ENCODE results near the gene SIGLEC10. TPM values are rescaled to one million over a fixed set of nuclear protein-coding genes. Genes with fewer than 3 reads are reported as not detected.

The SIGLEC10 gene
- total RNA-seq, 1 donor from 2014 or later = not detected

DNA sequence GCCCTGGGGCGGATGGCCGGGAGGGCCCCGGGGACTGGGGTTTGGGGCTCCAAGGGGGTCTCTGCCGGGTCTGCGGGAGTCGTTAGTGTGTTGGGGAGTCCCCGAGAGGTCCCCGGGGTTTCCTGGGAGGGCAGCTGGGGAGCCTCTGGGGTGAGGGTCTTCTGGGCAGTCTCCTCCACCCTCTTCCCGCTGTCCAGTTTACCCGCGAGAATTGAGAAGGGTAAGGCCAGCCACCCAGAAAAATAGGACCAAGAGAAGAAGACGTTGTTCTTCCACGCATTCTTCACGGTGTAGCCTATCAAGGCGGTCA lies 50.2 kb downstream of the SIGLEC10 start:
- Histone ChIP-seq H4K20me1 (ENCODE audit: insufficient read depth, low read length) (no peaks in the 10 kb centered on the region), H3K9me3 (ENCODE audit: insufficient read depth, low read depth, low read length) (no peaks in the 10 kb centered on the region), H2AFZ (ENCODE audit: low read depth, low read length) (peak overlapping the region; percentile 92), H3K27ac (ENCODE audit: low read depth, low read length) (peak overlapping the region; percentile 69), H3K9ac (ENCODE audit: low read length) (peak overlapping the region; percentile 92), H3K36me3 (ENCODE audit: insufficient read depth, low read length) (no peaks in the 10 kb centered on the region), H3K4me2 (ENCODE audit: low read length) (peak overlapping the region; percentile 98), H3K79me2 (ENCODE audit: insufficient read depth, low read length) (peaks cover 20% of the 10 kb centered on the region), H3K4me3 (ENCODE audit: insufficient read depth, low read depth, low read length) (peak overlapping the region; percentile 73), H3K27me3 (ENCODE audit: insufficient read depth, low read length) (no peaks in the 10 kb centered on the region), H3K4me1 (ENCODE audit: insufficient read depth, low read length) (peaks cover 30% of the 10 kb centered on the region)
- DNase-seq (ENCODE audit: low read depth) (no peak), FAIRE-seq (no peak)
- H3K27me3 Mint-ChIP-seq (ENCODE audit: low read depth, unreplicated experiment) = no peaks in the 10 kb centered on the region
- TF ChIP-seq, protein P1, sequence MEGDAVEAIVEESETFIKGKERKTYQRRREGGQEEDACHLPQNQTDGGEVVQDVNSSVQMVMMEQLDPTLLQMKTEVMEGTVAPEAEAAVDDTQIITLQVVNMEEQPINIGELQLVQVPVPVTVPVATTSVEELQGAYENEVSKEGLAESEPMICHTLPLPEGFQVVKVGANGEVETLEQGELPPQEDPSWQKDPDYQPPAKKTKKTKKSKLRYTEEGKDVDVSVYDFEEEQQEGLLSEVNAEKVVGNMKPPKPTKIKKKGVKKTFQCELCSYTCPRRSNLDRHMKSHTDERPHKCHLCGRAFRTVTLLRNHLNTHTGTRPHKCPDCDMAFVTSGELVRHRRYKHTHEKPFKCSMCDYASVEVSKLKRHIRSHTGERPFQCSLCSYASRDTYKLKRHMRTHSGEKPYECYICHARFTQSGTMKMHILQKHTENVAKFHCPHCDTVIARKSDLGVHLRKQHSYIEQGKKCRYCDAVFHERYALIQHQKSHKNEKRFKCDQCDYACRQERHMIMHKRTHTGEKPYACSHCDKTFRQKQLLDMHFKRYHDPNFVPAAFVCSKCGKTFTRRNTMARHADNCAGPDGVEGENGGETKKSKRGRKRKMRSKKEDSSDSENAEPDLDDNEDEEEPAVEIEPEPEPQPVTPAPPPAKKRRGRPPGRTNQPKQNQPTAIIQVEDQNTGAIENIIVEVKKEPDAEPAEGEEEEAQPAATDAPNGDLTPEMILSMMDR (IDR thresholded peaks at IDR 0.05; ENCODE audit: insufficient read depth, low read depth, low read length) = no peak
- TF ChIP-seq EZH2 (IDR thresholded peaks at IDR 0.05; ENCODE audit: insufficient read depth, low read length) = no peak
- peak overlapping the region; percentile 85 for H3K27ac Mint-ChIP-seq (ENCODE audit: unreplicated experiment)
- peak overlapping the region; percentile 91 for H3K4me3 Mint-ChIP-seq (ENCODE audit: unreplicated experiment)
- peaks cover 2% of the 10 kb centered on the region for H3K36me3 Mint-ChIP-seq (ENCODE audit: low read depth, unreplicated experiment)
- peaks cover 2% of the 10 kb centered on the region for H3K9me3 Mint-ChIP-seq (ENCODE audit: unreplicated experiment)
- H3K4me1 Mint-ChIP-seq (ENCODE audit: low read depth, unreplicated experiment) = peaks cover 18% of the 10 kb centered on the region

DNA sequence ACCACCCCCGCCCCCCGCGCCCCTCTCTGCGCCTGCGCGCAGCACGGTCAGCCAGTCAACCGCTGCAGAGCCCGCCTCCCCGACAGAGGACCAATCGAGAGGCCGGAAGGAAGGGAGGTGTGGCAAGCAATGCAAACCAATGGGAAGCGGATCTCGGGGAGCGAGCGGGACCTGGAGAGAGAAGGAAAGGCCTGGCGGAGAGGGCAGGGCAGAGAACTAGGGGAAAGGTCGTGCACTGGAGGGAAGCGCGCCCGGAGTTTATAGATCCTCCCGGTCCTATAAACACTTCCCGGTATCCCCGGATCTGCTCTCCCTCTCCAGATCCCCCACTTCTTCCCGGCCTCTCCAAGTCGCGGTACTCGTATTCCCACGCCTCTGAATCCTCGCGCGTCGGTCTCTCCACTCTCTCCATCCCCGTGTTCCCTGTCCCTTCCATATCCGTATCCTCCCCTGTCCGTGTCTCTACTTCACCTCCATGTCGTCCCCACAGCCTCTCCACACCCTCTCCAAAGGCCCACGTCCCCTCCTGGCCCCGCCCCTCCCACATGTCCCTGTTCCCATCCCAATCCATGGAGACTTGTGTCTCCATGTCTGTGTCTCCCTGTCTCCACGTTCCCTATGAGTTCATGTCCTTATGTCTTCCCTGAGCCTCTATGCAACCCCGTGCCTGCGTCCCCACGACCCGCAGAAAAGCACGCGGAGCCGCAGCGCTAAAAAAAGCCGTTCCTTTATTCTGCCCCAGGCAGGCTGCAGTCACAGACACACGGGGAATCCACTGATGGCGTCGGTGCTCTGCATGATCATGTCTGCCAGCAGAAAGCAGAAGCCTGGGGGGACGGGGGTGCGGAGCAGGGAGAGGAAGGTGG lies 50.8 kb downstream of the SIGLEC10 start:
- no peak for FAIRE-seq
- peaks cover 30% of the 10 kb centered on the region for H3K4me1 ChIP-seq (ENCODE audit: insufficient read depth, low read length)
- DNase-seq (ENCODE audit: low read depth) = peak; percentile 91
- H2AFZ ChIP-seq (ENCODE audit: low read depth, low read length) = peak overlapping the region; percentile 92
- no peaks in the 10 kb centered on the region for H4K20me1 ChIP-seq (ENCODE audit: insufficient read depth, low read length)
- H3K27ac Mint-ChIP-seq (ENCODE audit: unreplicated experiment) = peak overlapping the region; percentile 85
- H3K36me3 Mint-ChIP-seq (ENCODE audit: low read depth, unreplicated experiment) = peaks cover 2% of the 10 kb centered on the region
- H3K79me2 ChIP-seq (ENCODE audit: insufficient read depth, low read length) = peaks cover 20% of the 10 kb centered on the region
- no peaks in the 10 kb centered on the region for H3K27me3 Mint-ChIP-seq (ENCODE audit: low read depth, unreplicated experiment)
- H3K9ac ChIP-seq (ENCODE audit: low read length) = peak overlapping the region; percentile 92
- peak overlapping the region; percentile 98 for H3K4me2 ChIP-seq (ENCODE audit: low read length)
- H3K4me3 Mint-ChIP-seq (ENCODE audit: unreplicated experiment) = peak overlapping the region; percentile 91
- peaks cover 2% of the 10 kb centered on the region for H3K9me3 Mint-ChIP-seq (ENCODE audit: unreplicated experiment)
- H3K4me3 ChIP-seq (ENCODE audit: insufficient read depth, low read depth, low read length) = peak overlapping the region; percentile 93
- peak overlapping the region; percentile 69 for H3K27ac ChIP-seq (ENCODE audit: low read depth, low read length)
- H3K4me1 Mint-ChIP-seq (ENCODE audit: low read depth, unreplicated experiment) = peaks cover 18% of the 10 kb centered on the region
- no peaks in the 10 kb centered on the region for H3K9me3 ChIP-seq (ENCODE audit: insufficient read depth, low read depth, low read length)
- H3K27me3 ChIP-seq (ENCODE audit: insufficient read depth, low read length) = no peaks in the 10 kb centered on the region
- TF ChIP-seq, protein P1 (IDR thresholded peaks at IDR 0.05; ENCODE audit: insufficient read depth, low read depth, low read length) = no peak
- H3K36me3 ChIP-seq (ENCODE audit: insufficient read depth, low read length) = no peaks in the 10 kb centered on the region

DNA sequence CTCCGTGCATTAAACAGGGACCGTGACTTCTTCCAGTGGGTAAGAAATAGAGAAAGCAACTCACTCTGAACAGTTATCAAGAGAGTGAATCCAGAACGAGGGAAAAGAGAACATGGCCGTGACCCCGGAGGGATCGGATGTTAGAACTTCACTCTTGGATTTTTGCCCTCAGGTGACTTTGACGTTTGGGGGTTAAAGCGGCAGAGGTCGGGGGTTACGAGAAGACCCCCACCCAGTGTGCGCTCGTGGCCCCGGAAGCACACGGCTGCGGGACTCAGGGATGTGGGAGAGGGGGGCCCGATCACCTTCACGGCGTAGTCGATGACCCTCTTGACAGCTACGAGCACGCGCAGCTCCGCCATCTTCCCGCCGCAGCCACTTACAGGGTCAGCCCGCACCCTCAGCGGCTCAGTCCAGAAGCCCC lies 51.5 kb downstream of the SIGLEC10 start, which contains the start of gene ETFB:
TSS of gene ETFB (minus strand) at position 424 of the 424 bp plus-strand sequence. CDS start at position 362, 62 bp downstream.
- DNase-seq (ENCODE audit: low read depth) (no peak), FAIRE-seq (no peak)
- Mint-ChIP-seq H3K4me1 (ENCODE audit: low read depth, unreplicated experiment) (peaks cover 18% of the 10 kb centered on the region), H3K27ac (ENCODE audit: unreplicated experiment) (peak within 1 kb of the TSS; percentile 89), H3K36me3 (ENCODE audit: low read depth, unreplicated experiment) (peaks cover 2% of the 10 kb centered on the region), H3K9me3 (ENCODE audit: unreplicated experiment) (peaks cover 2% of the 10 kb centered on the region), H3K27me3 (ENCODE audit: low read depth, unreplicated experiment) (no peaks in the 10 kb centered on the region), H3K4me3 (ENCODE audit: unreplicated experiment) (peak within 1 kb of the TSS; percentile 91)
- Histone ChIP-seq H3K4me3 (ENCODE audit: insufficient read depth, low read depth, low read length) (peak within 1 kb of the TSS; percentile 93), H4K20me1 (ENCODE audit: insufficient read depth, low read length) (no peaks in the 10 kb centered on the region), H3K79me2 (ENCODE audit: insufficient read depth, low read length) (peaks cover 20% of the 10 kb centered on the region), H3K9ac (ENCODE audit: low read length) (peak within 1 kb of the TSS; percentile 92), H3K27ac (ENCODE audit: low read depth, low read length) (peak within 1 kb of the TSS; percentile 82), H3K4me2 (ENCODE audit: low read length) (peak within 1 kb of the TSS; percentile 98), H2AFZ (ENCODE audit: low read depth, low read length) (peak within 1 kb of the TSS; percentile 92), H3K36me3 (ENCODE audit: insufficient read depth, low read length) (no peaks in the 10 kb centered on the region), H3K9me3 (ENCODE audit: insufficient read depth, low read depth, low read length) (no peaks in the 10 kb centered on the region), H3K4me1 (ENCODE audit: insufficient read depth, low read length) (peaks cover 30% of the 10 kb centered on the region), H3K27me3 (ENCODE audit: insufficient read depth, low read length) (no peaks in the 10 kb centered on the region)
- TF ChIP-seq, protein P1 (IDR thresholded peaks at IDR 0.05; ENCODE audit: insufficient read depth, low read depth, low read length) = no peak
- no peak for TF ChIP-seq EZH2 (IDR thresholded peaks at IDR 0.05; ENCODE audit: insufficient read depth, low read length)

Measured in astrocyte (in vitro differentiated cells and primary cell).